Activated CD4-positive, alpha-beta T cell treated with anti-CD3 and anti-CD28 coated beads, Interleukin-2, amount 50 U/mL, for 48 hours (primary cell): ENCODE measurements around the gene FUCA1.
A peak's percentile ranks its signal among the peaks of the same experiment; 100 is the strongest.
"Not testable (repeated sequence)": the region's sequence is repeated elsewhere in the genome, so short reads cannot be mapped to it uniquely, and the experiment has no call there.

ENCODE experiments used
- DNase-seq, 2 experiments: peaks; one replicate each; pipeline ENCODE4 v3.0.0-alpha.2; 2020

The FUCA1 gene

GRCh38 chr1:23895082-23895481 is 27.0 kb upstream of the FUCA1 start:
- DNase-seq = no peak

- DNase-seq = no peak
Measured at GRCh38 chr1:23889074-23889473, 21.0 kb upstream of the FUCA1 start.

GRCh38 chr1:23885222-23885621 is 17.1 kb upstream of the FUCA1 start:
- no peak for DNase-seq

DNA sequence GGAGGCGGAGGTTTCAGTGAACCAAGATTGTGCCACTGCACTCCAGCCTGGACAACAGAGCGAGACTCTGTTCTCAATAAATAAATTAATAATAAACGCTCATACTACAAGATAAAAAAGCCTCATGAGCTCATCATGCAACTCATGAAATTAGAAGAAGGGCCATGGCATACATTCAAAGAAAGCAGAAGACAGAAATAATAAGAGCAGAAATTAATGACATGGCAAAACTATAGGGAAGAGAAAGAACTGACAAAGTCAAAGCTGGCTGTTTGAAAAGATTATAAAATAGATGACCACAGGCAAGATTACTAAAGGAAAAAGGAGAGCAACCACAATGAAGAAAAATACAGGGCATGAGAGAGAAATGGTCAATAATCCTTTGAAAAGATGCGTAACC is 14.7 kb upstream of the FUCA1 start:
- DNase-seq = no peak

GRCh38 chr1:23879809-23880208 is 11.7 kb upstream of the FUCA1 start:
- no peak for DNase-seq

DNA sequence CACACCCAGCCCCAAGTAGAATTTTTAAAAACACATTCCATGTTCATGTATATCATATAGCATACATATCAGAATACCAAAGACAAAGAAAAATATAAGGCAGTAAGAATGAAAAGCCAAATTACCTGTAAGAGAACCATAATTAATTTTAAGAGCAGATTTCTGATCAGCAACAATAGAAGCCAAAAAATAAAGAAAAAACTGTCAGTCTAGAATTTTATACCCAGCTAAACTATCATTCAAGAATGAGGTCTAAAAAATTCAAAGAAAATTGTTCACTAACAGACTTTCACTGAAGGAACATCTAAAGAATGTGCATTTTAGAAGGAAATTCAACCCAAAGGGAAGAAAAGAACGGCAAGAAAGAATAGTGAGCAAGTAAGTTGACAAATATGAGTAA is 10.6 kb upstream of the FUCA1 start:
- DNase-seq = no peak

DNA sequence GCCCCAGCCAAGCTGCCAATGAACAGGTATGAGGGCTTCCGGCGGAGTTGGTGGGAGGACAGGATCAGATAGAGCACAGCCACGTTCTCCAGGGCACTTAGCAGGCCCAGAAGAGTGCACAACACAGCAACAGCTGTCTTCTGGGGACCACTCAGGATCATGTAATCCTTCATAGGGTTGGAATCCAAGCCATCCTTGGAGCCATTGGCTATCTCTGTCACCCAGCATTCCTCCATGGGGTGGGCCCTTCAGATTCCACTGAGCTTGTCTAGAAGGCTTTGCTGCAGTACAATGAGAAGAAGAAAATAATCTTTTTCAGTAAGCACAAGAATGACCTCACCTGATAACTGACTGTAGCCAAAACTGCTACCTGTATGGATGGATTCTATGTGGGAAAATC is 7.3 kb upstream of the FUCA1 start:
- no peak for DNase-seq

- no peak for DNase-seq
Measured at GRCh38 chr1:23872421-23872820, 4.3 kb upstream of the FUCA1 start.

GRCh38 chr1:23869051-23869450 is 961 bp upstream of the FUCA1 start:
- DNase-seq = no peak

GRCh38 chr1:23868557-23869016 is 497 bp upstream of the FUCA1 start:
- DNase-seq = no peak

GRCh38 chr1:23867542-23867894 is 572 bp downstream of the FUCA1 start:
- DNase-seq = no peak

GRCh38 chr1:23865543-23865930 is 2.6 kb downstream of the FUCA1 start:
- DNase-seq = no peak

DNA sequence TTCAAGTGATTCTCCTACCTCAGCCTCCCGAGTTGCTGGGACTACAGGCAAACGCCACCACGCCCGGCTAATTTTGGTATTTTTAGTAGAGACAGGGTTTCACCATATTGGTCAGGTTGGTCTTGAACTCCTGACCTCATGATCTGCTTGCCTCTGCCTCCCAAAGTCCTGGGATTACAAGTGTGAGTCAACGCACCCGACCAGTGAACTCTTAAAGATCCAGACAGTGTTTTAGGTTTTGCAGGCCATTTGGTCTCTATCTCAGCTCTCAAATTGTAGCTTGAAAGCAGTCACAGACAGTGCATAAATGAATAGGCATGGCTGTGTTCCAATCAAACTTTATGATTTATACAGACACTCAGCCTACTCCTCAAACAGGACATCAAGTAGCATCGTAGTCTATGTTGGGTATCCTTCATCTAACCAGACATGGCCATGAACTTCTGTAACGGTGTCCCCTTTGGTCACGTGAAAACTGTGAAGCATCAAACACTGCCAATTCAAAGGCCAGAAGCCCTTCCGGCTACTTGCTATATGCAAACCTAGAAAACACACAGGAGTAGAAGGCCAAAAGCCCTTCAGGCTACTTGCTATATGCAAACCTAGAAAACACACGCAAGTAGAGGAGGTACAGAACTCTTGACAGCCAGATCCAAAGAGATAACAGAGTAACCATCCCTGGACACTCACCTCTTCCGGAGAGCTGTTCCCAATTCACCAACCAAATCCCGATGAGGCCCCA is 3.1 kb downstream of the FUCA1 start:
- DNase-seq = no peak

DNA sequence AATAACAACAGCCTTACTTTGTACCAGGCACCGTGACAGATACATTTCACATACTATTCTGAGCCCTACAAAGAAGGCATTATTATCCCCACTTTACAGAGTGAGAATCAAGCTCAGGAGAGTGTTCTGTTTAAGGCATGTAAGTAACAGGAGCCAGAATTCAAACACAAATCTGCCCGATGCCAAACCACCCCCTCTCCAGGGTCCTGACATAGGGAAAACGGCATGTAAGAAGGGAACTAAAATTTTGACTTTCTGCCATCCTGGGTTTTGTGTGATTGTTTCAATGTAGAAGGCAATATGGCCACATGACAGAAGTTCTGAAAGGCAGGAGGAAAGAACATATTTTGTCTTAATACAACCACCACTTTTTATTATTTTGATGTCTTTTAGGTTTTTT is 5.5 kb downstream of the FUCA1 start:
- no peak for DNase-seq

- peak in 1 of 2 experiments; percentile 5 for DNase-seq
Measured at GRCh38 chr1:23854568-23854967, 13.5 kb downstream of the FUCA1 start.

DNA sequence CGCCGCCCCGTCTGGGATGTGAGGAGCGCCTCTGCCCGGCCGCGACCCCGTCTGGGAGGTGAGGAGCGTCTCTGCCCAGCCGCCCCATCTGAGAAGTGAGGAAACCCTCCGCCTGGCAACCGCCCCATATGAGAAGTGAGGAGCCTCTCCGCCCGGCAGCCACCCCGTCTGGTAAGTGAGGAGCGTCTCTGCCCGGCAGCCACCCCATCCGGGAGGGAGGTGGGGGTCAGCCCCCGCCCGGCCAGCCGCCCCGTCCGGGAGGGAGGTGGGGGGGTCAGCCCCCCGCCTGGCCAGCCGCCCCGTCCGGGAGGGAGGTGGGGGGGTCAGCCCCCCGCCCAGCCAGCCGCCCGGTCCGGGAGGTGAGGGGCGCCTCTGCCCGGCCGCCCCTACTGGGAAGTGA is 15.0 kb downstream of the FUCA1 start:
- not testable (repeated sequence) for DNase-seq

DNA sequence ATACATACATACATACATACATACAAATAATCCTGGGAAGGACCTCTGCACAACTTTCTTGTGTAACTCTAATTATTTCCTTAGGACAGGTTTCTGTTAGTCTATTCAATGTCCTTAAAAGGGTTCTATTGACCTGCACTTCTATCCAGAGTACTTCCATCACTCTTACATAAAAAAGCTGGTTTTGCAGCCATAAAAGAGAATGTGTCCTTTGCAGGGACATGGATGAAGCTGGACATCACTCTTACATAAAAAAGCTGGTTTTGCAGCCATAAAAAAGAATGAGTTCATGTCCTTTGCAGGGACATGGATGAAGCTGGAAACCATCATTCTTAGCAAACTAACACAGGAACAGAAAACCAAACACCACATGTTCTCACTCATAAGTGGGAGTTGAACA is 16.7 kb downstream of the FUCA1 start:
- DNase-seq = not testable (repeated sequence)

GRCh38 chr1:23848673-23849616 is 19.1 kb downstream of the FUCA1 start:
- DNase-seq = no peak

DNA sequence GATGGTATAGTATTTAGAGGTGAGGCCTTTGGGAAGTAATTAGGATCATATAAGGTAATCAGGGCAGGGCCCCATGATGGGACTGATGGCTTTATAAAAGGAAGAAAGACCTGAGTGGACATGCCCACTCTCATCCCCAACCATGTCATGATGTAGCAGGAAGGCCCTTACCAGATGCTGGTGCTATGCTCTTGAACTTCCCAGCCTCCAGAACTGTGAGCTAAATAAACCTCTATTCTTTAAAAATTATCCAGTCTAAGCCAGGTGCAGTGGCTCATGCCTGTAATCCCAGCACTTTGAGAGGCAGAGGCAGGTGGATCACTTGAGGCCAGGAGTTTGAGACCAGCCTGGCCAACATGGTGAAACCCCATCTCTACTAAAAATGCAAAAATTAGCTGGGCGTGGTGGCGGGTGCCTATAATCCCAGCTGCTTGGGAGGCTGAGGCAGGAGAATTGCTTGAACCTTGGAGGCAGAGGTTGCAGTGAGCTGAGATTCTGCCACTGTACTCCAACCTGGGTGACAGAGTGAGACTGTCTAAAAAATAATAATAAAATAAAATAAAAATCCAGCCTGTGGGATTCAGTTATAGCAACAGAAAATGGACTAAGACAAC is 20.5 kb downstream of the FUCA1 start:
- not testable (repeated sequence) for DNase-seq

- DNase-seq = no peak
Measured at GRCh38 chr1:23845163-23845562, 22.9 kb downstream of the FUCA1 start.

DNA sequence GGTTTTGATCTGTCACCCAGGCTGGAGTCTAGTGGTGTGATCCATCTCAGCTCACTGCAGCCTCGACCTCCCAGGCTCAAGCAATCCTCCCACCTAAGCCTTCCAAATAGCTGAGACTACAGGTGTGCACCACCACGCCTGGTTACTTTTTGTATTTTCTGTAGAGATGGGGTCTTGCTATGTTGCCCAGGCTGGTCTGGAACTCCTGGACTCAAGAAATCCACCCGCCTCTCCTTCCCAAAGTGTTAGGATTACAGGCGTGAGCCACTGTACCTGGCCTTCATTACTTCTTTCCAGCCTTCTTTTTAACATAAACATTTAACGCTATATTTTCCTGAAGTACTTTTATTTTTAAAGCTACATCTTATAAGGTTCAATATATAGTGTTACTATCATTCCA is 24.4 kb downstream of the FUCA1 start:
- no peak for DNase-seq

- DNase-seq = peak; percentile 68 to 71
Measured at GRCh38 chr1:23838401-23838866, 29.7 kb downstream of the FUCA1 start.

GRCh38 chr1:23837908-23838307 is 30.2 kb downstream of the FUCA1 start:
- DNase-seq = peak in 1 of 2 experiments; percentile 2

- no peak for DNase-seq
Measured at GRCh38 chr1:23836037-23836436, 32.1 kb downstream of the FUCA1 start.
